ENCODE data around the gene NCK2.

NCK2 gene

GRCh38 chr2:105744909-105745853 is at the start of gene NCK2:
Gene NCK2, plus strand, starts transcription at chr2:105744912. Its CDS starts 110,152 bp downstream, at chr2:105855064.
- peak; percentile 65 for DNase-seq (ENCODE audit: low spot score)

- DNase-seq (ENCODE audit: low spot score): no peak
Observed at GRCh38 chr2:105697781-105698449, 46.8 kb upstream of the NCK2 start.

- DNase-seq (ENCODE audit: low spot score): no peak
Observed at GRCh38 chr2:105698820-105699219, 45.9 kb upstream of the NCK2 start.

GRCh38 chr2:105701042-105701441 is 43.7 kb upstream of the NCK2 start:
- no peak for DNase-seq (ENCODE audit: low spot score)

- no peak for DNase-seq (ENCODE audit: low spot score)
Observed at GRCh38 chr2:105708697-105709096, 36.0 kb upstream of the NCK2 start.

- no peak for DNase-seq (ENCODE audit: low spot score)
Observed at GRCh38 chr2:105711394-105711793, 33.3 kb upstream of the NCK2 start.

- no peak for DNase-seq (ENCODE audit: low spot score)
Observed at GRCh38 chr2:105712166-105712915, 32.4 kb upstream of the NCK2 start.

GRCh38 chr2:105712981-105713596 is 31.6 kb upstream of the NCK2 start:
- no peak for DNase-seq (ENCODE audit: low spot score)

- no peak for DNase-seq (ENCODE audit: low spot score)
Observed at GRCh38 chr2:105714141-105714540, 30.6 kb upstream of the NCK2 start.

- DNase-seq (ENCODE audit: low spot score): no peak
Observed at GRCh38 chr2:105718846-105719481, 25.7 kb upstream of the NCK2 start.

- no peak for DNase-seq (ENCODE audit: low spot score)
Observed at GRCh38 chr2:105721991-105722511, 22.7 kb upstream of the NCK2 start.

- no peak for DNase-seq (ENCODE audit: low spot score)
Observed at GRCh38 chr2:105722726-105723297, 21.9 kb upstream of the NCK2 start.

GRCh38 chr2:105723431-105723830 is 21.3 kb upstream of the NCK2 start:
- no peak for DNase-seq (ENCODE audit: low spot score)

GRCh38 chr2:105725388-105725787 is 19.3 kb upstream of the NCK2 start:
- DNase-seq (ENCODE audit: low spot score): no peak

- DNase-seq (ENCODE audit: low spot score): no peak
Observed at GRCh38 chr2:105730170-105730569, 14.5 kb upstream of the NCK2 start.

GRCh38 chr2:105731511-105731910 is 13.2 kb upstream of the NCK2 start:
- DNase-seq (ENCODE audit: low spot score): no peak

GRCh38 chr2:105732101-105732500 is 12.6 kb upstream of the NCK2 start:
- no peak for DNase-seq (ENCODE audit: low spot score)

GRCh38 chr2:105732955-105733607 is 11.6 kb upstream of the NCK2 start:
- no peak for DNase-seq (ENCODE audit: low spot score)

- DNase-seq (ENCODE audit: low spot score): no peak
Observed at GRCh38 chr2:105733875-105734274, 10.8 kb upstream of the NCK2 start.

GRCh38 chr2:105734762-105735538 is 9.8 kb upstream of the NCK2 start:
- DNase-seq (ENCODE audit: low spot score): peak; percentile 36
